ENCODE data around the gene STT3A. TPM values are rescaled to one million over a fixed set of nuclear protein-coding genes. Genes with fewer than 3 reads are reported as not detected.

Gene STT3A
- total and polyA plus RNA-seq, 2 of the 13 experiments (the other 11 are each of a cell fraction or from before 2014, with no cell fraction given): 229 to 319 TPM

GRCh38 chr11:125649465-125650166 lies 57.0 kb downstream of the STT3A start:
- in situ Hi-C loops (cut with HindIII; ENCODE audit: extremely low pct_ligation_motif_present, low pct_unique_long_range_greater_than_20kb): loop anchor here (25.0 kb wide), 1 partner anchor 563 kb away; the partner anchor contains the start of genes FAM118B and RPUSD4
- H3K4me2 ChIP-seq (ENCODE audit: low read depth, low read length): no peak overlapping the region
- H3K4me3 ChIP-seq (replicated peaks in 1 of 3; ENCODE audit: insufficient read depth in 1 of 3, low read depth in 2 of 3, low read length in 3 of 3): no peak overlapping the region
- DNase-seq (ENCODE audit: low spot score) (no peak), FAIRE-seq (no peak), ATAC-seq (no peak)
- POLR2A ChIA-PET: no interaction called here
- intact Hi-C loops (cut with micrococcal nuclease; ENCODE audit: unreplicated experiment): no loop called here
- H3K9me3 ChIP-seq (ENCODE audit: low read length): no peaks in the 10 kb centered on the region
- H3K27me3 ChIP-seq (ENCODE audit: control insufficient read depth in 1 of 2, insufficient read depth in 2 of 2, low read length in 2 of 2): no peaks in the 10 kb centered on the region
- H4K20me1 ChIP-seq (ENCODE audit: insufficient read depth, low read length): no peaks in the 10 kb centered on the region
- no peaks in the 10 kb centered on the region for H3K4me1 ChIP-seq (ENCODE audit: insufficient read depth, low read length)
- no peak overlapping the region for H3K9ac ChIP-seq (ENCODE audit: insufficient read depth, low read depth, low read length)
- TF ChIP-seq ZNF782 (CRISPR knock-in tag; IDR thresholded peaks at IDR 0.05; ENCODE audit: borderline replicate concordance) (no peak), CBX5 (CRISPR knock-in tag; IDR thresholded peaks at IDR 0.05; ENCODE audit: borderline replicate concordance) (no peak), ZNF616 (CRISPR knock-in tag; IDR thresholded peaks at IDR 0.05; ENCODE audit: low read depth) (no peak), MZF1 (CRISPR knock-in tag; IDR thresholded peaks at IDR 0.05; ENCODE audit: borderline replicate concordance) (no peak), ZNF709 (CRISPR knock-in tag; IDR thresholded peaks at IDR 0.05) (no peak), SMC3 (IDR thresholded peaks at IDR 0.05; ENCODE audit: low read length) (no peak), BRF2 (CRISPR knock-in tag; IDR thresholded peaks at IDR 0.05) (no peak), AGO2 (optimal IDR thresholded peaks at IDR 0.05; ENCODE audit: low read depth, low read length) (no peak), FOXJ3 (CRISPR knock-in tag; IDR thresholded peaks at IDR 0.05; ENCODE audit: borderline replicate concordance) (no peak), KLF6 (CRISPR knock-in tag; IDR thresholded peaks at IDR 0.05) (no peak)
- WGBS (ENCODE audit: low lambda C conversion rate): 95% methylated on average over 6 of the region's 6 CpGs
- no TSS peak for BruUV-seq (replicated peaks)
- no peak overlapping the region for H3K27ac ChIP-seq (ENCODE audit: extremely low read length, insufficient read depth, low read length)
- H3K36me3 ChIP-seq (replicated peaks in 1 of 2; ENCODE audit: control insufficient read depth in 1 of 2, insufficient read depth in 2 of 2, low read length in 2 of 2): peaks cover 4 to 66% of the 10 kb centered on the region in 2 experiments; a peak in 3 of 5 replicates
- peaks cover 3% of the 10 kb centered on the region for H3K79me2 ChIP-seq (ENCODE audit: insufficient read depth, low read length)
- CTCF ChIA-PET (ENCODE audit: low intra/inter-chr PET ratio, low total read pairs): no interaction called here
- H2AFZ ChIP-seq (ENCODE audit: low read length): no peak overlapping the region
